Large intestine (tissue), 3 donors: ENCODE data around the gene SMOC2. TPM values are rescaled to one million over a fixed set of nuclear protein-coding genes. Genes with fewer than 3 reads are reported as not detected.

Experiments used
- DNase-seq, 2 donors: peaks; one replicate each; pipeline versions ENCODE4 v3.0.0 to v3.0.0-alpha.2; 2013
- H3K27ac ChIP-seq: one replicate; pipeline ENCODE4 v1.5.1; 2013; ENCODE audit warnings: low read length
- H3K27me3 ChIP-seq: 2 replicates; pipeline ENCODE4 v1.6.1; 2013; ENCODE audit warnings: low read length; ENCODE audit not compliant: control insufficient read depth, insufficient read depth
- H3K36me3 ChIP-seq: 2 replicates; pipeline ENCODE4 v1.6.1; 2013; ENCODE audit warnings: low read length; ENCODE audit not compliant: control insufficient read depth, insufficient read depth
- H3K4me1 ChIP-seq: one replicate; pipeline ENCODE4 v1.6.1; 2013; ENCODE audit warnings: low read length; ENCODE audit not compliant: control insufficient read depth, insufficient read depth
- H3K4me3 ChIP-seq: one replicate; pipeline ENCODE4 v1.5.1; 2013; ENCODE audit warnings: low read length
- H3K9me3 ChIP-seq: one replicate; pipeline ENCODE4 v1.6.1; 2013; ENCODE audit warnings: mild to moderate bottlenecking, low read depth, low read length, moderate library complexity; ENCODE audit not compliant: control insufficient read depth
- WGBS: methylation state at CpG from one replicate; pipeline ENCODE4 v1.1.5; 2013; ENCODE audit warnings: low lambda C conversion rate; ENCODE audit not compliant: insufficient coverage; 5-methylcytosine and 5-hydroxymethylcytosine counted together
- polyA plus RNA-seq: library from polyadenylated mRNA; unstranded; fragments of 120-200 nt; gene quantifications from one replicate; pipeline ENCODE4 v1.2.1, GENCODE V29; 2013

The SMOC2 gene
- polyA plus RNA-seq, 1 donor = 15.9 TPM

DNA sequence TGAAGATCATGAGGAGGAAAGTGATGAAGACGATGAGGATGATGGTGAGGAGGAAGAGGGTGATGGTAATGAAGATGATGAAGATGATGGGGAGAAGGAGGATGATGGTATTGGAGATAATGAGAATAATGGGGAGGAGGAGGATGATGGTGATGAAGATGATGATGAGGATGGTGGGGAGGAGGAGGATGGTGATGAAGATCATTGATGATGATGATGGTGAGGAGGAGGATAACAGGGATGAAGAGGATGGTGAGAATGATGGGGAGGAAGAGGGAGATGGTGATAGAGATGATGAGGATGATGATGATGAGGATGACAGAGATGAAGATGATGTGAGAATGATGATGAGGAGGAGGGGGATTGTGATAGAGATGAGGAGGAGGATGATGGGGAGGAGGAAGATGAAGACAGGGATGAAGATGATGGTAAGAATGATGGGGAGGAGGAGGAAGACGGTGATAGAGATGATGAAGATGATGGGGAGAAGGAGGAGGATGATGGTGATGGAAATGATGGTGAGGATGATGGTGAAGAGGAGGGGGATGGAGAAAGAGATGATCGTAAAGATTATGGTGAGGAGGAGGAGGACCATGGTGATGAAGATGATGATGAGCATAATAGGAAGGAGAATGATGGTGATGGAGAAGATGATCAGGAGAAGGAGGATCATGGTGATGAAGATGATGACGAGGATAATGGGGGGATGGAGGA is 273.7 kb downstream of the SMOC2 start:
- Histone ChIP-seq H3K36me3 (no peaks in the 10 kb centered on the region), H3K27me3 (peaks cover 18% of the 10 kb centered on the region), H3K4me1 (no peaks in the 10 kb centered on the region), H3K4me3 (no peak overlapping the region), H3K27ac (no peak overlapping the region), H3K9me3 (peaks cover 4% of the 10 kb centered on the region)
- DNase-seq = no peak
- 97% methylated on average over 3 of the region's 4 CpGs for WGBS

GRCh38 chr6:168715643-168716481 is 274.9 kb downstream of the SMOC2 start:
- DNase-seq = no peak
- H3K9me3 ChIP-seq = peaks cover 4% of the 10 kb centered on the region
- H3K4me3 ChIP-seq = no peak overlapping the region
- peaks cover 8% of the 10 kb centered on the region for H3K27me3 ChIP-seq
- no peak overlapping the region for H3K27ac ChIP-seq
- no peaks in the 10 kb centered on the region for H3K36me3 ChIP-seq
- WGBS = 87% methylated on average over 2 of the region's 11 CpGs
- no peaks in the 10 kb centered on the region for H3K4me1 ChIP-seq

DNA sequence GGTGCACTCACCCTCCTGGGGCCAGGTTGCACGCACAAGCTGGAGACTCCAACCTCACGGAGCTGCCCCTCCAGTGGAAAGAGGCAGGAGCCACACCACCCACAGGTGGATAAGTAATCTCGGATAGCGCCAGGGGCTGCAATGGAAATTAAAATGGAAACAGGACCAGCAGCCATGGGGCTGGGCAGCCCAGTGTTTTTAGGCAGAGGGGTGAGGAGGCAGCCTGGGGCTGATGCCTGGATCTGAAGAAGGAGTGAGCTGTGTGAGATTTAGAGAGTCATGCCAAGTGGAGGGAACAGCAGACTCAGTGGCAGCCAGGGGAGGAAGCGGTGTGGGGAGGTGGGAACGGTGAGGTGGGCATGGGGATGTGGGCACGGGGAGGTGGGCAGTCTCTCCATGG is 275.6 kb downstream of the SMOC2 start:
- H3K4me1 ChIP-seq = no peaks in the 10 kb centered on the region
- no peak overlapping the region for H3K4me3 ChIP-seq
- peaks cover 4% of the 10 kb centered on the region for H3K9me3 ChIP-seq
- peaks cover 8% of the 10 kb centered on the region for H3K27me3 ChIP-seq
- DNase-seq = no peak
- H3K27ac ChIP-seq = no peak overlapping the region
- WGBS = no CpG with 5 or more reads among the region's 7 CpGs
- H3K36me3 ChIP-seq = no peaks in the 10 kb centered on the region

DNA sequence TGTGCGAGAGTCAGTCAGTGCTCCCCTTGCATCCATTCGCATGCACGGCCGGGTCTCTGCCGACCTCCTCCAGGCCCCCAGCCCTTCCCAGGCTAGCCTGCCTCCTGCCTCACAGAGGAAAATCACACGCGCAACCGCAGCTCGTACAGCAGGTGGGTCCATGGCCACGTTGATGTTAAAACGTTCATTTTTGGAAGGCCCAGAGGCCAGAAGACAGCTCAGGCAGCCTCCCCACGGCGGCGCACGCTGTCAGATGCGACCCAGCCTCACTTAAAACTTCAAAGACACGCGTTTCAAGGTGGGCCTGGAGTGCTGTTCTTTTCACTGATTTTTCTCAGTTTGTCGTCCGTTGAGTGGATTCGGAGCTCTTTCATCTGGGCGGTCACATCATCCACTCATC is 276.5 kb downstream of the SMOC2 start:
- H3K4me1 ChIP-seq = no peaks in the 10 kb centered on the region
- WGBS = no CpG with 5 or more reads among the region's 22 CpGs

More for the DNA sequence above, 276.5 kb downstream of the SMOC2 start:
- no peak for DNase-seq
- Histone ChIP-seq H3K27ac (no peak overlapping the region), H3K4me3 (no peak overlapping the region), H3K9me3 (peaks cover 4% of the 10 kb centered on the region), H3K36me3 (no peaks in the 10 kb centered on the region), H3K27me3 (peaks cover 5% of the 10 kb centered on the region)

Other genes starting within 250 kb of the SMOC2 start
- 6.4 TPM for gene DACT2, start 121.4 kb upstream of the SMOC2 start, polyA plus RNA-seq